ENCODE results near the gene MSMP. TPM values are rescaled to one million over a fixed set of nuclear protein-coding genes. Genes with fewer than 3 reads are reported as not detected.

Gene MSMP
- total and polyA plus RNA-seq, 2 experiments from 2014 or later, result 0.81 TPM; not detected in 1

- Histone ChIP-seq H3K36me3 (ENCODE audit: insufficient read depth) (peaks cover 34% of the 10 kb centered on the region), H3K4me1 (ENCODE audit: insufficient read depth) (peaks cover 16% of the 10 kb centered on the region), H3K27ac (ENCODE audit: low read depth) (no peak overlapping the region), H2AFZ (no peak overlapping the region), H3K27me3 (ENCODE audit: insufficient read depth) (no peaks in the 10 kb centered on the region), H3K79me2 (replicated peaks; ENCODE audit: insufficient read depth) (peaks cover 19% of the 10 kb centered on the region), H3K9me2 (ENCODE audit: insufficient read depth) (no peaks in the 10 kb centered on the region), H3F3A (replicated peaks; ENCODE audit: low read depth) (no peaks in the 10 kb centered on the region), H3K4me2 (no peak overlapping the region), H4K20me1 (replicated peaks; ENCODE audit: insufficient read depth) (no peaks in the 10 kb centered on the region; the same call in 1 of the 2 replicates), H3K4me3 (no peak overlapping the region)
- no peaks in the 10 kb centered on the region; the same call in 1 of the 3 replicates for H3K4me1 Mint-ChIP-seq
- ATAC-seq (no peak), DNase-seq (ENCODE audit: low spot score) (no peak)
- no peak overlapping the region for H3K27ac Mint-ChIP-seq
- no peak overlapping the region for H3K4me3 Mint-ChIP-seq
- no peaks in the 10 kb centered on the region; the same call in 2 of the 3 replicates for H3K9me3 Mint-ChIP-seq
- H3K27me3 Mint-ChIP-seq (ENCODE audit: insufficient read depth, low read depth, poor library complexity), result no peaks in the 10 kb centered on the region
- TF ChIP-seq CTCF (conservative IDR thresholded peaks at IDR 0.05; ENCODE audit: low read depth in 2 of 2), result no peak
- no peak for TF ChIP-seq CREB1 (CRISPR knock-in tag; IDR thresholded peaks at IDR 0.05; ENCODE audit: low read depth)
- no peak for TF ChIP-seq ETS1 (IDR thresholded peaks at IDR 0.05)
- no peak for TF ChIP-seq EZH2 (IDR thresholded peaks at IDR 0.05; ENCODE audit: low read depth, unreplicated experiment)
- TF ChIP-seq ZNF462 (CRISPR knock-in tag; IDR thresholded peaks at IDR 0.05), result no peak
- no peak for TF ChIP-seq EZH2phosphoT487 (IDR thresholded peaks at IDR 0.05; ENCODE audit: unreplicated experiment)
- TF ChIP-seq ZNF114 (CRISPR knock-in tag; IDR thresholded peaks at IDR 0.05), result no peak
- no peak for TF ChIP-seq REST (IDR thresholded peaks at IDR 0.05; ENCODE audit: unreplicated experiment)
- TF ChIP-seq ZNF331 (CRISPR knock-in tag; IDR thresholded peaks at IDR 0.05; ENCODE audit: low read depth), result no peak
- no peak for TF ChIP-seq NANOG (IDR thresholded peaks at IDR 0.05; ENCODE audit: borderline replicate concordance)
- H3K36me3 Mint-ChIP-seq (ENCODE audit: low read depth), result peaks cover 65% of the 10 kb centered on the region
These were observed 30.6 kb downstream of the MSMP start for GRCh38 chr9:35723426-35723825.

All from GM23338 (cell line).